Stimulated activated naive CD4-positive, alpha-beta T cell (primary cell): ENCODE measurements around the gene TEX22.

Experiments
- DNase-seq, 6 experiments: peaks; one replicate each; lab custom pipeline; 2025; lab: John Stamatoyannopoulos, UW

The TEX22 gene

GRCh38 chr14:105366386-105367074 is 31.8 kb upstream of the TEX22 start:
- DNase-seq, result no peak

- no peak for DNase-seq
These were observed 31.0 kb upstream of the TEX22 start for GRCh38 chr14:105367116-105368031.

GRCh38 chr14:105368032-105368417 is 30.3 kb upstream of the TEX22 start:
- DNase-seq, result no peak

DNA sequence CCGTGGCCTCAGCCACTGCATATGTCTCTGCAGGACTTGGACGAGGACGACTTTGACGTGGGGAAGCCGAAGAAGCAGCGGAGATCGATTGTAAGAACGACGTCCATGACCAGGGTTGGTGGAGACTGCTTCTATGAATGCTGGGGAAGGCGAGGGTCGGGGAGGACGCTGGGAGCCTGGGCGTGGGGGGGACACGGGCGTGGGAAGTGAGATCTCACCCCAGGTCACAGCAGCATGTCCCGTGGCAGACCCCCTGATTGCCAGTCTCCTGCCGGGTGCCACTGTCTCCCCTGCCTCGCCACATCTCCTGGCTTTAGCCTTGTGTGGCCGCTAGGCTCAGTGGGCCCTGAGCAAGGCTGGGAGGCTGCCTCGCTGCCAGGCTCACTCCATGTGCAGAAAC is 29.9 kb upstream of the TEX22 start:
- no peak for DNase-seq

DNA sequence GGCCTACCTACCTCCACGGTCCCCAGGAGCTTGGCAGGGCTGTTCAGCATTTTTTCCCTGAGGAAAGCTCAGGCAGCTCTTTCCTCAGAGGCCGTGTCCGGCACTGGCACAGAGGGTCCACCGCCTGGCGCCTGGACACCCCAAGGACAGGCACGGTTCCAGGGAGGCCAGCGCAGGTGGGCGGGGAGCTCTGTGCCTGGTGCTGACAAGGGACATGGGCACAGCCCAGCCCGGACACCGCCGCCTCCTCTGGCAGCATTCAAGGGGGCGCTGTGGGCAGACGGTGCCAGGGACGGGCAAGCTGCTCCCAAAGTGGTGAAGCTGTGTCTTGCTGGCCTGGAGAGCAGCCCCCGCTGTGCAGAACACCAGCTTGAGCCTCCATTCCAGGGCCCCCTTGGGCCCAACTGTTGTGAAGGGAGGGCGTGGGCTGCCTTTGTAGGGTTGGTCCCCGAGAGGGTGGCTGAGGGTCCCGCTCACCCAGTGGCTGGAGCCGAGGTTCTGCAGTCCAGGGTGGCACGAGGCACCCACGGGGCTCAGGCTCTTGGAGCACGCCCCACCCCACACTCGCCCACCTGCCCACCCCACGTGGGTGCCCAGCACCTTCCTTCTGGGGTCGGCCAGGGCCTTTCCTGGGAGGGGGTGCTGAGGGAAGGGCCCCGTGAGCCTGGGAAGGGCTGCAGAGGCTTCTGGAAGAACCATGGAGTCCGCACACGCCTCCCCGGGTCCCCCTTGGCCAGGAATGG is 29.3 kb upstream of the TEX22 start:
- DNase-seq, result no peak

GRCh38 chr14:105369653-105370040 is 28.7 kb upstream of the TEX22 start:
- DNase-seq, result no peak

- no peak for DNase-seq
These were observed 23.9 kb upstream of the TEX22 start for GRCh38 chr14:105374389-105374788.

- DNase-seq, result no peak
These were observed 22.7 kb upstream of the TEX22 start for GRCh38 chr14:105375635-105376057.

DNA sequence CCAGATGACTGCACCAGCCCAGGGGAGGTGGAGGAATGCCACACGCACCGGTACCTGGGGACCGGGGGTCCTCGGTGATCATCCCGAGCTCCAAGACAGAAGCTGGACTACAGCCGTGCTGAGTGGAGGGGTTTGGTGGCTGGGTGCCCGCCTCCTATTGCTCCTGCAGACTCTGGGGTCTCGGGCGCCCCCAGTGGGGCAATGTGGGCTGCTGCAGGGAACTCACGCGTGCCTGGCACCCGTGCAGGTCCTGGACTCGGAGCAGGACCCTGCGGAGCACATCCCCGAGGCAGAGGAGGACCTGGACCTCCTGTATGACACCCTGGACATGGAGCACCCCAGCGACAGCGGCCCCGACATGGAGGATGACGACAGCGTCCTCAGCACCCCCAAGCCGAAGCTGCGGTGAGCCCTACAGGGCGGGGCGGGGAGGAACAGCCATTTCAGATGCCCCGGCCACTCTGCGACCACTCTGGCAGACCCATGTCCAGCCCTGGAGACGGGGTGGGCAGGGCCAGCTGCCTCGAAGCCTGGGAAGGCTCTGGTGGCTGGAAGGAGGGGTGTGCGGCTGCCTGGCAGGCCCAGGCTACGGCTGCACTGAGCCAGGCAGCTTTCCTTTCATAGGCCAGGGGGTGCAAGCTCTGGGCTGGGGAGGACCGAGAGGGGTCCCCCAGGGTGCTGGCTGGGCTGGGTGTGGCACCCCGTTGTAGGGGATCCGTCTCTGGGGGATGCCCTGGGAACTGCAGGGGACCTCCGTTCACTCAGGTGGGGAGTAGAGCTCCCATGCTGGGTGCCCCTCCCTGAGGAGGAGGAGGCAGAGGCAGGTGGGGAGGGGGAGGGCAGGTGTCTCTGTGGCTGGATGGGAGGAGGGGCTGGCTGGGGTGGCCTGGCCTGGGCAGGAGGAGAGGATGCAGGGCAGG is 21.6 kb upstream of the TEX22 start:
- DNase-seq, result no peak

DNA sequence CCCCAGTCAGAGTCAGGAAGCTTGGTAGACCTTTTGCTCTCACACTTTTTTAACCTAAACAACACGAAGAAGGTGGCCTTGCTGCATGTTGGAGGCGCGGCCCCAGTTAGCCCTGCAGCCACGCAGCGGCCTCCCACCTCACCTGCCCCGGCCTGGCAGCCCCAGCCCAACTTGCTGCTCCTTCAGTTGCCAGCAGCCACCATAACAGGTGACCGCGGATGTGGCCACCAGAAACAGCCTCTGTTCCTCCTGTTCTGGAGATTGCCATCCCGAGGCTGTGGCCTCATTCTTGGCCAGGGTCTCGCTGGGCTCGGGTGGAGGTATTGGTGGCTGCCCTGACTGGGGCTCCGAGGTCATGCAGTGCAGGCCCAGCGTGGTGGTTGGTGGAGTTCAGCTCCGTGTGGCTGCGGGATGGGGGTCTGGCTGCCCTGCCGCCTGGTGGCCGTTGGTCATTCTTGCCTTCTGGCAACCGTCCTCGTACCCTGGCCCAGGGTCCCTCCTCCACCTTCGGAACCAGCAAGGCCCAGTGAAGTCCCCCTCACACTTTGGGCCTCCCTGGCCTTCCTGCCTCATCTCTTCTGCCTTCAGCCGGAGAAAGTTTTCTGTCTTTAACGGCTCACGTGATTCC is 20.7 kb upstream of the TEX22 start:
- DNase-seq, result no peak

DNA sequence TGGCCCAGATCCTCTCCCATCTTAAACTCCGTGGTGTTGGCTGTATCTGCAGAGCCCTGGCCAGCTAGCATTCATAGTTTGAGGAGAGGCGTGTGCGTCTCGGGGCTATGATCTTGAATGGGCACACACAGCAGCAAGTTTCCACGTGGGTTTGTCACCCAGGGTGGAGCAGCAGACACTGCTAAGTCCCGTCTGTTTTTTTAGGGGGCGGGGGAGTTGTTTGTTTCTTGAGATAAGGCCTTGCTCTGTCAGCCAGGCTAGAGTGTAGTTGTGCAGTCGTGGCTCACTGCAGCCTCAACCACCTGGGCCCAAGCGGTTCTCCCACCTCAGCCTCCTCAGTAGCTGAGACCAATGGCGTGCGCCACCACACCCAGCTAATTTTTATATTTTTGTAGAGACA is 20.1 kb upstream of the TEX22 start:
- no peak for DNase-seq

GRCh38 chr14:105378873-105379685 is 19.3 kb upstream of the TEX22 start:
- DNase-seq, result no peak

DNA sequence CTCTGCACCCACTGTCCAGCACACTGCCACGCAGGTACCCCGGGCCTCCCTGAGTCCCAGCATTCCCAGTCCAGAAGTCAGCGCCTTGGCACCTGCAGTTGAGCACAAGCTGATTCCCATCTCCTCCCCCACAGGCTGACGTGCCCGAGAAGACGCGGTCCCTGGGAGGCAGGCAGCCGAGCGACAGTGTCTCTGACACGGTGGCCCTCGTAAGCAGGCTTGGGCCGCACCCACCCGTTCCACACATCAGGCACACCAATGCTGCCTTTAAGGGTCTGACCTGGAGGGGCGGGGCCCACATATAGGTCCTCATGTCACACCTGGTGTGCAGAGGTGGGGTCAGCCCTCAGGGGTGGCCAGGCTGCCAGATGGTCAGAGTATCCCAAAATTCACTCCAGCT is 18.4 kb upstream of the TEX22 start:
- DNase-seq, result no peak

DNA sequence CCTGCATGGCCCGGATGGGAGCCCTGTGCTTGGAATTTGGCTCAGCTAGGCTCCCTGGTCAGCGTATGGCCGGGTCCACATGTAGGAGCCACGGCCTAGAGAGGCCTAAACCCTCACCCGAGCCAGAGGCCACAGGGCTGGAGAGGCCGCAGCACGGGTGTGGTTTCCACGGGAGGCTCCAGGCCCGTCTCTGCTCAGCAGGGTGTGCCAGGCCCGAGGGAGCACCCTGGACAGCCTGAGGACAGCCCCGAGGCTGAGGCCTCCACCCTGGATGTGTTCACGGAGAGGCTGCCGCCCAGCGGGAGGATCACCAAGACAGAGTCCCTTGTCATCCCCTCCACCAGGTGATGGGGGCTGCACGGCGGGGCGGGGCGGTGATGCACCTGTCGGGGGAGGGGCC is 17.6 kb upstream of the TEX22 start:
- no peak for DNase-seq

DNA sequence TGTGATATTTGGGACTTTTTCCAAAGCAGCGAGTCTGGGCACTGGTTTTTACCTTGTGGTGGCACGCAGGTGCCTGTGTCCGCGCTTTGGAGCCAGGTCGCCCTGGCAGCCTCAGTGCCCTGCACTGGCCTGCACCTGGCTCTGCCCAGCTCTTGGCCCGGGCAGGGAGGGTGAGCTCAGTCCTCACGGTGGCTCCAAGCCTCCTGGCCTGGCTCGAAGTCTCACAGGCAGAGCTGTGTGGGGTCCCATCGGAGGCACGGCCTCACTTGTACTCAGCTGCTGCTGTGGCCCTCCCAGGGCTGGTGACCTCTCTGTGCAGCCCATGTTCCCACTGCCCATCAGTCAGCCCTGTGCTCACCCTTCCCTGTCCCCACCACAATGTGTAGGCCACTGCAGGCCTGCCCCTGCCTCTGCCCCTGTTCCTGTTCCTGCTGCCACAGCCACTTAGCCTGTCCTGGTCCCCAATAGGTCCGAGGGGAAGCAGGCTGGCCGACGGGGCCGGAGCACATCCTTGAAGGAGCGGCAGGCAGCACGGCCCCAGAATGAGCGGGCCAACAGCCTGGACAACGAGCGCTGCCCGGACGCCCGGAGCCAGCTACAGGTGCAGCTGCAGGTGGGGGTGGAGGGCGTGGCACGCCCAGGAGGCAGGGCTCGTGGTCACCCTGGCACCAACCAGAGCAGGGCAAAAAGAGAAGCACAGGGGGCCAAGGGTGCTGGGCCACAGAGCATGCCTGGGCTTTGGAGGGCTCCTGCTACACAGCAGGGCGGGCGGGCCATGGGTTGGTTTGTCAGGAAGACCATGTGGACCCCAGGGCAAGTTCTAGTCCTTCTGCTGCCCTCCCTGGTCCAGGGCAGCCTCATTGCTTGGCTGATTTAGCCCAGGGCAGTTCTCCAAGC is 16.6 kb upstream of the TEX22 start:
- DNase-seq, result no peak

DNA sequence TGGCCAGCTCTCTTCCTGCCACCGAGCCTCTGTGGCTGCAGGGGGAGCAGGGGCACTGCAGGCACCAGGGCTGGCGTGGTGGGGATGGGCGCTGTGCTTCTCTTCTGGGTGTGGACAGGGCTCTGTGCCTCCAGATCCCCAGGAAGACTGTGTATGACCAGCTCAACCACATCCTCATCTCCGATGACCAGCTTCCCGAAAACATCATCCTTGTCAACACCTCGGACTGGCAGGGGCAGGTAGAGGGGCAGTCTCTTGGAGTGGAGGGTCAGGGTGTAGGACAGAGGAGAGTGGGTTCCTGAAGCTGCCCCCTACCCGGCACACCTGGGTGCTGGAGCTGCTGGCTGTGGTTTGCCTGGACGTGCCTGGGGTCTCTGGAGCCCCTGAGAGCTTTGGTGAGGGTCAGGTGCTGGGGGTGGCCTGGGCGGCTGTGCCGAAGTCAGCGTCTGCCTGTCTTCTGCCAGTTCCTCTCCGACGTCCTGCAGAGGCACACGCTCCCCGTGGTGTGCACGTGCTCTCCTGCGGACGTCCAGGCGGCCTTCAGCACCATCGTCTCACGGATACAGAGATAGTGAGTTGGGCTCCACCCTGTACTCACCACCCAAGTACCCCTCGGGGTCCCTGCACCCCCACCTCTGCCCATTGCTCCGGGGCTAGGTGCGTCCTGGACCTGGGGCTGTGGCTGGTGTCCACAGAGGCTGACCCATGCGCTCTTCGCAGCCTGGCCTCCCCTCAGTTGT is 15.8 kb upstream of the TEX22 start:
- DNase-seq, result no peak

GRCh38 chr14:105383083-105383730 is 15.1 kb upstream of the TEX22 start:
- no peak for DNase-seq

- DNase-seq, result no peak
These were observed 14.2 kb upstream of the TEX22 start for GRCh38 chr14:105384041-105384557.
